ENCODE measurements around the gene CHAF1A.

DNA sequence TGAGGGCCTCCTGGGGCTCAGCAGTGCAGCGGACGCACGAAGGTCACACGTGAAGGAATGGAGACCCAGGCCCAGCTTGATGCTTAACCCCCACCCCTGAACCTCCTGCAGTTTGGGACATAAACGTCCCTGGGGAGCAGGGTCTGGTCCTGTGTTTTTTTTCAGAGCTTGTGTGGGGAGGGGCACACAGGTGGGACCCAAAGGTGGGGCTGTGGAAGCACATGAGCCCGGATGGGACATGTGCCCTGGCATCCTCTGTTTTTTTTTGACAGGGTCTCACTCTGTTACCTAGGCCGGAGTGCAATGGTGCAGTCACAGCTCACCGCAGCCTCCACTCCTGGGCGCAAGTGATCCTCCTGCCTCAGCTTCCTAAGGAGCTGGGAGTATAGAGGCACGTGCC lies 34.7 kb downstream of the CHAF1A start:
- TF ChIP-seq, protein P1, sequence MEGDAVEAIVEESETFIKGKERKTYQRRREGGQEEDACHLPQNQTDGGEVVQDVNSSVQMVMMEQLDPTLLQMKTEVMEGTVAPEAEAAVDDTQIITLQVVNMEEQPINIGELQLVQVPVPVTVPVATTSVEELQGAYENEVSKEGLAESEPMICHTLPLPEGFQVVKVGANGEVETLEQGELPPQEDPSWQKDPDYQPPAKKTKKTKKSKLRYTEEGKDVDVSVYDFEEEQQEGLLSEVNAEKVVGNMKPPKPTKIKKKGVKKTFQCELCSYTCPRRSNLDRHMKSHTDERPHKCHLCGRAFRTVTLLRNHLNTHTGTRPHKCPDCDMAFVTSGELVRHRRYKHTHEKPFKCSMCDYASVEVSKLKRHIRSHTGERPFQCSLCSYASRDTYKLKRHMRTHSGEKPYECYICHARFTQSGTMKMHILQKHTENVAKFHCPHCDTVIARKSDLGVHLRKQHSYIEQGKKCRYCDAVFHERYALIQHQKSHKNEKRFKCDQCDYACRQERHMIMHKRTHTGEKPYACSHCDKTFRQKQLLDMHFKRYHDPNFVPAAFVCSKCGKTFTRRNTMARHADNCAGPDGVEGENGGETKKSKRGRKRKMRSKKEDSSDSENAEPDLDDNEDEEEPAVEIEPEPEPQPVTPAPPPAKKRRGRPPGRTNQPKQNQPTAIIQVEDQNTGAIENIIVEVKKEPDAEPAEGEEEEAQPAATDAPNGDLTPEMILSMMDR (conservative IDR thresholded peaks at IDR 0.05) = no peak
- TF ChIP-seq ZFX (IDR thresholded peaks at IDR 0.05) = no peak
